H1 (cell line): Measurements from ENCODE around the gene ANGPTL5.

Source experiments
- BCL11A ChIP-seq, 2 experiments: IDR thresholded peaks; one replicate each; pipeline ENCODE4 v1.6.1; 2011; ENCODE audit warnings: low read depth in 2 of 2, low read length in 2 of 2, mild to moderate bottlenecking in 2 of 2
- CTCF ChIP-seq, 3 experiments: IDR thresholded peaks; 1 replicate in 2 of 3; 2 replicates in 1 of 3; pipeline versions ENCODE4 v1.5.1 to v1.6.1; 2011; ENCODE audit warnings: low read length in 3 of 3, mild to moderate bottlenecking in 3 of 3, inconsistent platforms in 2 of 3, low read depth in 1 of 3, moderate library complexity in 1 of 3; ENCODE audit not compliant: insufficient read depth in 1 of 3; ENCODE audit errors: control extremely low read depth in 1 of 3
- EP300 ChIP-seq, 2 experiments: IDR thresholded peaks; 1 replicate in 1 of 2; 2 replicates in 1 of 2; pipeline ENCODE4 v1.6.1; 2011 to 2012; ENCODE audit warnings: low read depth in 2 of 2, low read length in 2 of 2, mild to moderate bottlenecking in 2 of 2, borderline replicate concordance in 1 of 2, inconsistent platforms in 1 of 2, moderate library complexity in 1 of 2
- HDAC2 ChIP-seq, 2 experiments: fragments of 300-600 bp in 1 of 2; sonication (generic) in 1 of 2; IDR thresholded peaks; 2 replicates each; pipeline ENCODE4 v1.6.1; 2011 to 2012; ENCODE audit warnings: low read depth in 2 of 2, low read length in 2 of 2, mild to moderate bottlenecking in 2 of 2, moderate library complexity in 2 of 2, borderline replicate concordance in 1 of 2, inconsistent platforms in 1 of 2
- KDM1A ChIP-seq: fragments of 200-600, 300-600 bp; sonication (generic); IDR thresholded peaks from 2 replicates; pipeline ENCODE4 v1.7.1; 2016; ENCODE audit warnings: mild to moderate bottlenecking, low read length, borderline replicate concordance
- MAFK ChIP-seq: IDR thresholded peaks from 2 replicates; pipeline ENCODE4 v1.6.1; 2012; ENCODE audit warnings: low read depth, mild to moderate bottlenecking, improper control_type of control experiment, low read length
- POLR2A ChIP-seq, 2 experiments: IDR thresholded peaks; 1 replicate in 1 of 2; 2 replicates in 1 of 2; pipeline ENCODE4 v1.6.1; 2011; ENCODE audit warnings: low read depth in 2 of 2, low read length in 2 of 2, mild to moderate bottlenecking in 2 of 2; ENCODE audit errors: control extremely low read depth in 1 of 2
- POLR2AphosphoS5 ChIP-seq: IDR thresholded peaks from 2 replicates; pipeline ENCODE4 v1.6.1; 2011; ENCODE audit warnings: low read depth, low read length
- ZNF274 ChIP-seq: IDR thresholded peaks from 2 replicates; pipeline ENCODE4 v1.7.0; 2012; ENCODE audit warnings: low read length, borderline replicate concordance; ENCODE audit errors: extremely low read depth

- TF ChIP-seq BCL11A (IDR thresholded peaks at IDR 0.05; ENCODE audit: low read depth in 2 of 2, low read length in 2 of 2) (no peak), HDAC2 (IDR thresholded peaks at IDR 0.05; ENCODE audit: borderline replicate concordance in 1 of 2, low read depth in 2 of 2, low read length in 2 of 2) (no peak), EP300 (IDR thresholded peaks at IDR 0.05; ENCODE audit: borderline replicate concordance in 1 of 2, low read depth in 2 of 2, low read length in 2 of 2) (no peak), ZNF274 (no peak), POLR2A (IDR thresholded peaks at IDR 0.05; ENCODE audit: control extremely low read depth in 1 of 2, low read depth in 2 of 2, low read length in 2 of 2) (no peak), CTCF (IDR thresholded peaks at IDR 0.05; ENCODE audit: control extremely low read depth in 1 of 3, insufficient read depth in 1 of 3, low read depth in 1 of 3, low read length in 3 of 3) (no peak), POLR2AphosphoS5 (no peak), MAFK (no peak), KDM1A (no peak)
These were observed 45.8 kb downstream of the ANGPTL5 start for GRCh38 chr11:101870510-101870909.
